OCI-LY1 (cell line): ENCODE measurements around the gene DYSF.

Experiments
- EZH2 ChIP-seq: fragments of 200-600 bp; sonication (generic), shearing (Covaris generic); IDR thresholded peaks from 2 replicates; pipeline ENCODE4 v1.8.0; 2017; ENCODE audit warnings: borderline replicate concordance, mixed run types, mild to moderate bottlenecking, antibody characterized with exemption, low read length, moderate library complexity, mixed read lengths
- TF ChIP-seq, protein P1 (sequence below): fragments of 200-600 bp; sonication (generic), shearing (Covaris generic); IDR thresholded peaks from 2 replicates; pipeline ENCODE4 v1.5.1; 2017; ENCODE audit warnings: mild to moderate bottlenecking, antibody characterized with exemption, low read length, moderate library complexity, mixed read lengths

DNA sequence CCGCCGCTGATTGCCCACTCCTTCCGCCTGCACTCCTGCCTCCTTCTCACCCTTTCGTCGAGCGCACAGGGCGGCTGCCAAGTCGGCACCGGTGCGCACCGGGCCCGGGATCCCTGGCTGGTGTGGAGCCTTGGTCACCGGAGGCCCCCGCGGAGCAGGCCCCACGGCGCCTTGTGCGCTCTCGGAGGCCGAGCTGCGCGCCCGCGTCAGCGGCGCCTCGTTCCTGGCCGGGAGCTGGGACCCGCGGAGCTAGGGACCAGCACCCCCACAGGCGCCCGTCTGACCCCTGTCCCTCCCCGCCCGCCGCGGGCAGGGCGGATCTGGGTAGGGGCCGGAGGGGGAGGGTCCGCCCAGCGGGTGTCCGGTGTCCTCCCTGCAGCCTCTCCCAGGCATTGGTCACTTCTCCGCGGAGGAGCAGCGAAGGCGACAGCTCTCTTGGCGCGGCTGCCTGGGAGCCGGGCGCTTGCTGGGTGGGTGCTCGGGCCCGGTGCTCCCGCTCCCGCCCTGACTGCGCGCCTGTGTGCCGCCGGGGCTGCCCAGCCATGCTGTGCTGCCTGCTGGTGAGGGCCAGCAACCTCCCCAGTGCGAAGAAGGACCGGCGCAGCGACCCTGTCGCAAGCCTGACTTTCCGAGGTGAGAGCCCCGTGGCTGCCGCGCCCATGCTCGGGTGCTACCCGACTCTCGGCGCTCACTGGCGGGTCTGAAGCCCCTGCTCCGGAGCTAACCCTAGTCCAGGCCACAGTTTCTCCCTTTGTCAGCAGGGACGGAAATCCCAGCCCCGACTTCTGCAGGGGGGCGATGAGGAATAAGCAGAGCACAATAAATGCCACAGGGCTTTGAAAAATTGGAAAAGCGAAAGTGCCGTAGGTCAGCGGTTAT, 13.2 kb downstream of the DYSF start:
- no peak for TF ChIP-seq EZH2
- TF ChIP-seq, protein P1, sequence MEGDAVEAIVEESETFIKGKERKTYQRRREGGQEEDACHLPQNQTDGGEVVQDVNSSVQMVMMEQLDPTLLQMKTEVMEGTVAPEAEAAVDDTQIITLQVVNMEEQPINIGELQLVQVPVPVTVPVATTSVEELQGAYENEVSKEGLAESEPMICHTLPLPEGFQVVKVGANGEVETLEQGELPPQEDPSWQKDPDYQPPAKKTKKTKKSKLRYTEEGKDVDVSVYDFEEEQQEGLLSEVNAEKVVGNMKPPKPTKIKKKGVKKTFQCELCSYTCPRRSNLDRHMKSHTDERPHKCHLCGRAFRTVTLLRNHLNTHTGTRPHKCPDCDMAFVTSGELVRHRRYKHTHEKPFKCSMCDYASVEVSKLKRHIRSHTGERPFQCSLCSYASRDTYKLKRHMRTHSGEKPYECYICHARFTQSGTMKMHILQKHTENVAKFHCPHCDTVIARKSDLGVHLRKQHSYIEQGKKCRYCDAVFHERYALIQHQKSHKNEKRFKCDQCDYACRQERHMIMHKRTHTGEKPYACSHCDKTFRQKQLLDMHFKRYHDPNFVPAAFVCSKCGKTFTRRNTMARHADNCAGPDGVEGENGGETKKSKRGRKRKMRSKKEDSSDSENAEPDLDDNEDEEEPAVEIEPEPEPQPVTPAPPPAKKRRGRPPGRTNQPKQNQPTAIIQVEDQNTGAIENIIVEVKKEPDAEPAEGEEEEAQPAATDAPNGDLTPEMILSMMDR = no peak
